Measurements from ENCODE around the gene FOXO3B.
"Not testable (repeated sequence)": the region's sequence is repeated elsewhere in the genome, so short reads cannot be mapped to it uniquely, and the experiment has no call there.

DNA sequence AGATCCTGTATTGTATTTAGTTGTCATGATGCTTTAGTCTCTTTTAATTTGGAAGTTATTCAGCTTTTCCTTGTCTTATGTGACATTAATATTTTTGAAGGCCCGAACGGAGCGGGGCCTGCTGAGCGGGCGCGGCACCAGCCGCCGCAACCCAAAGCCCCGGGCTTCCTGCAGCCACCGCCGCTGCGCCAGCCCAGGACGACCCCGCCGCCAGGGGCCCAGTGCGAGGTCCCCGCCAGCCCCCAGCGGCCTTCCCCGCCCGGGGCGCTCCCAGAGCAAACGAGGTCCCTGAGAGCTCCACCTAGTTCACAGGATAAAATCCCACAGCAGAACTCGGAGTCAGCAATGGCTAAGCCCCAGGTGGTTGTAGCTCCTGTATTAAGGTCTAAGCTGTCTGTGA, 32.0 kb downstream of the FOXO3B start:
- not testable (repeated sequence) for TF ChIP-seq POU6F1 (CRISPR knock-in tag; IDR thresholded peaks at IDR 0.05; ENCODE audit: borderline replicate concordance, low read depth); ZNF8 (CRISPR knock-in tag; IDR thresholded peaks at IDR 0.05)

Data from SK-N-SH treated with all-trans-retinoic acid at 6 μM for 48 hours (cell line).